Measurements from ENCODE around the gene CACNA2D1. TPM values are rescaled to one million over a fixed set of nuclear protein-coding genes. Genes with fewer than 3 reads are reported as not detected.

CACNA2D1 gene
- total RNA-seq, 1 experiment from 2014 or later, result 0.27 TPM

DNA sequence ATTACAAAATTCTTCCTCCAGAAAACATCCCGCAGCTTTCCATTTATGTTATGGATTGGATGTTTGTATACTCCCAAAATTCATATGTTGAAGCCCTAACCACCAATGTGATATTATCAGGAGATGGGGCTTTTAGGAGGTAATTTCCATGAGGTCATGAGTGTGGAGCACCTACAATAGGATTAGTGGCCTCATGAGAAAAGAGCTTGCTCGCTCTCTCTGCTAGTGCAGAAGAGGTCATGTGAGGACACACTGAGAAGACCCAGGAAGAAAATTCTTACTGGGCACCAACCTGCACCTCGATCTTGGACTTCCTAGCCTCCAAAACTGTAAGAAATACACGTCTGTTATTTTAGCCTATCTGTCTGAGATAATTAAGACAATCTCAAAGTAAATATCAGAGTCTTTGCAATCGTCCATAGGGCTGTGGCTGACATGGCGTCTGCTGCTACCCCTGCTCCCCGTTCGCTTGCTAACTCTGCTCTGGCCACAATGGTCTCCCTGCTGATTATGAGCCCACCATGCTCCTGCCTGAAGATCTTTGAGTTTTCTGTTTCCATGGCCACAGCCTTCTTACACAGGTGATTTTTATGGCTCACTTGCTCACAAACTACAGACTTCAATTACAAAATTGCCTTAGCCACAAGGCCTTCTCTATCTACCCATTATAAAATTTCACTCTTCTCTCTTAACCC lies 333.3 kb downstream of the CACNA2D1 start:
- no peaks in the 10 kb centered on the region for H4K20me1 ChIP-seq (ENCODE audit: insufficient read depth)
- no peak overlapping the region for H3K4me2 ChIP-seq (ENCODE audit: low read length)
- no peak overlapping the region for H3K27ac ChIP-seq (ENCODE audit: low read depth, low read length)
- DNase-seq (ENCODE audit: low read depth, low spot score) (no peak), ATAC-seq (no peak)
- peak overlapping the region; percentile 39 for H2AFZ ChIP-seq (ENCODE audit: low read depth, low read length, poor library complexity, severe bottlenecking)
- H3K4me1 ChIP-seq (ENCODE audit: control insufficient read depth in 1 of 2, insufficient read depth in 2 of 2, low read length in 2 of 2), result peaks cover 0 to 5% of the 10 kb centered on the region in 2 experiments; a peak in 2 of 4 replicates
- RAD21 ChIA-PET (ENCODE audit: low non-redundant PET in 1 of 2, low total read pairs in 2 of 2, uncharacterized antibody in 2 of 2, unreplicated experiment in 2 of 2), result no interaction called here
- H3K27me3 ChIP-seq (ENCODE audit: insufficient read depth, low read length), result no peaks in the 10 kb centered on the region
- TF ChIP-seq, protein P1, sequence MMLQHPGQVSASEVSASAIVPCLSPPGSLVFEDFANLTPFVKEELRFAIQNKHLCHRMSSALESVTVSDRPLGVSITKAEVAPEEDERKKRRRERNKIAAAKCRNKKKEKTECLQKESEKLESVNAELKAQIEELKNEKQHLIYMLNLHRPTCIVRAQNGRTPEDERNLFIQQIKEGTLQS (IDR thresholded peaks at IDR 0.05), result no peak
- TF ChIP-seq RAD21 (IDR thresholded peaks at IDR 0.05; ENCODE audit: low read depth) (no peak), EGR1 (IDR thresholded peaks at IDR 0.05; ENCODE audit: low read depth) (no peak), SRF (IDR thresholded peaks at IDR 0.05; ENCODE audit: low read depth) (no peak), CBX3 (IDR thresholded peaks at IDR 0.05; ENCODE audit: low read depth) (no peak), ZNF274 (IDR thresholded peaks at IDR 0.05; ENCODE audit: low read depth, low read length) (no peak), EZH2 (IDR thresholded peaks at IDR 0.05) (no peak), ZFX (IDR thresholded peaks at IDR 0.05) (no peak), EZH2phosphoT487 (IDR thresholded peaks at IDR 0.05; ENCODE audit: borderline replicate concordance) (no peak), POLR2A (IDR thresholded peaks at IDR 0.05; ENCODE audit: borderline replicate concordance, extremely low read depth, insufficient read depth, insufficient read length) (no peak), YY1 (IDR thresholded peaks at IDR 0.05; ENCODE audit: extremely low read depth, insufficient replicate concordance, low read depth, low read length) (no peak), JUND (IDR thresholded peaks at IDR 0.05) (no peak)
- TF ChIP-seq, protein P2, sequence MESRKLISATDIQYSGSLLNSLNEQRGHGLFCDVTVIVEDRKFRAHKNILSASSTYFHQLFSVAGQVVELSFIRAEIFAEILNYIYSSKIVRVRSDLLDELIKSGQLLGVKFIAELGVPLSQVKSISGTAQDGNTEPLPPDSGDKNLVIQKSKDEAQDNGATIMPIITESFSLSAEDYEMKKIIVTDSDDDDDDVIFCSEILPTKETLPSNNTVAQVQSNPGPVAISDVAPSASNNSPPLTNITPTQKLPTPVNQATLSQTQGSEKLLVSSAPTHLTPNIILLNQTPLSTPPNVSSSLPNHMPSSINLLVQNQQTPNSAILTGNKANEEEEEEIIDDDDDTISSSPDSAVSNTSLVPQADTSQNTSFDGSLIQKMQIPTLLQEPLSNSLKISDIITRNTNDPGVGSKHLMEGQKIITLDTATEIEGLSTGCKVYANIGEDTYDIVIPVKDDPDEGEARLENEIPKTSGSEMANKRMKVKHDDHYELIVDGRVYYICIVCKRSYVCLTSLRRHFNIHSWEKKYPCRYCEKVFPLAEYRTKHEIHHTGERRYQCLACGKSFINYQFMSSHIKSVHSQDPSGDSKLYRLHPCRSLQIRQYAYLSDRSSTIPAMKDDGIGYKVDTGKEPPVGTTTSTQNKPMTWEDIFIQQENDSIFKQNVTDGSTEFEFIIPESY (IDR thresholded peaks at IDR 0.05; ENCODE audit: extremely low read depth, insufficient replicate concordance, low read length), result no peak
- CTCF ChIA-PET, result no interaction called here
- intact Hi-C loops (cut with micrococcal nuclease), result no loop called here
- BruUV-seq (replicated peaks), result no TSS peak
- H3K9me3 ChIP-seq (ENCODE audit: control insufficient read depth in 1 of 2, insufficient read depth in 1 of 2, low read depth in 1 of 2, low read length in 2 of 2), result no peaks in the 10 kb centered on the region
- H3K9me2 ChIP-seq (ENCODE audit: insufficient read depth), result no peaks in the 10 kb centered on the region
- no peak overlapping the region for H3K4me3 ChIP-seq (replicated peaks in 1 of 2; ENCODE audit: low read depth in 1 of 2, low read length in 2 of 2)
- POLR2A ChIA-PET, result no interaction called here
- no peak overlapping the region for H3K9ac ChIP-seq (ENCODE audit: low read length)
- H3K36me3 ChIP-seq (ENCODE audit: control insufficient read depth in 1 of 2, insufficient read depth in 2 of 2, low read length in 2 of 2), result no peaks in the 10 kb centered on the region
- H3K79me2 ChIP-seq (ENCODE audit: insufficient read depth, low read length), result no peaks in the 10 kb centered on the region

Measured in HCT116 (cell line).